Activated CD8-positive, alpha-beta memory T cell treated with anti-CD3 and anti-CD28 coated beads, Interleukin-2, amount 50 U/mL, for 48 hours (primary cell): Measurements from ENCODE around the gene KIRREL3.

Source experiments
- DNase-seq: peaks from one replicate; pipeline ENCODE4 v3.0.0-alpha.2; 2020

KIRREL3 gene

GRCh38 chr11:126700768-126701519 lies 299.6 kb downstream of the KIRREL3 start:
- no peak for DNase-seq

- DNase-seq: no peak
These were observed 302.0 kb downstream of the KIRREL3 start for GRCh38 chr11:126698576-126698975.

- no peak for DNase-seq
These were observed 302.6 kb downstream of the KIRREL3 start for GRCh38 chr11:126697936-126698335.

GRCh38 chr11:126696982-126697381 lies 303.6 kb downstream of the KIRREL3 start:
- DNase-seq: no peak

GRCh38 chr11:126695293-126695692 lies 305.3 kb downstream of the KIRREL3 start:
- DNase-seq: no peak

GRCh38 chr11:126694065-126694625 lies 306.4 kb downstream of the KIRREL3 start:
- no peak for DNase-seq

- no peak for DNase-seq
These were observed 313.1 kb downstream of the KIRREL3 start for GRCh38 chr11:126687477-126687876.

GRCh38 chr11:126686938-126687337 lies 313.6 kb downstream of the KIRREL3 start:
- no peak for DNase-seq

- DNase-seq: no peak
These were observed 316.5 kb downstream of the KIRREL3 start for GRCh38 chr11:126683766-126684728.

- no peak for DNase-seq
These were observed 318.0 kb downstream of the KIRREL3 start for GRCh38 chr11:126682590-126682989.

- DNase-seq: no peak
These were observed 319.9 kb downstream of the KIRREL3 start for GRCh38 chr11:126680700-126681099.

GRCh38 chr11:126680131-126680530 lies 320.4 kb downstream of the KIRREL3 start:
- DNase-seq: no peak

- no peak for DNase-seq
These were observed 321.5 kb downstream of the KIRREL3 start for GRCh38 chr11:126679033-126679432.

GRCh38 chr11:126676536-126676935 lies 324.0 kb downstream of the KIRREL3 start:
- no peak for DNase-seq

- DNase-seq: no peak
These were observed 327.3 kb downstream of the KIRREL3 start for GRCh38 chr11:126673319-126673718.

- no peak for DNase-seq
These were observed 331.2 kb downstream of the KIRREL3 start for GRCh38 chr11:126669416-126669815.

- DNase-seq: no peak
These were observed 335.9 kb downstream of the KIRREL3 start for GRCh38 chr11:126664643-126665042.

- DNase-seq: no peak
These were observed 336.6 kb downstream of the KIRREL3 start for GRCh38 chr11:126663749-126664592.

- no peak for DNase-seq
These were observed 338.4 kb downstream of the KIRREL3 start for GRCh38 chr11:126662035-126662790.

GRCh38 chr11:126660761-126661425 lies 339.7 kb downstream of the KIRREL3 start:
- no peak for DNase-seq

GRCh38 chr11:126660321-126660720 lies 340.2 kb downstream of the KIRREL3 start:
- no peak for DNase-seq
